OCI-LY3 (cell line): ENCODE measurements around the gene CDH18.

Experiments
- CTCF ChIP-seq: fragments of 200-600, 300-600 bp; sonication (generic); IDR thresholded peaks from 2 replicates; pipeline ENCODE4 v1.5.1; 2014; ENCODE audit warnings: antibody characterized with exemption, low read length, low read depth
- EZH2phosphoT487 ChIP-seq: fragments of 200-600 bp; shearing (Covaris generic); IDR thresholded peaks from 2 replicates; pipeline ENCODE4 v1.6.1; 2018; ENCODE audit warnings: antibody characterized with exemption, mixed run types, low read depth

- TF ChIP-seq CTCF (no peak), EZH2phosphoT487 (no peak)
These were observed 259.4 kb downstream of the CDH18 start for GRCh38 chr5:19728571-19728970.
